Upper lobe of right lung (tissue), 1 donor: ENCODE results near the gene SLC26A1. TPM values are rescaled to one million over a fixed set of nuclear protein-coding genes. Genes with fewer than 3 reads are reported as not detected.
"Not testable (repeated sequence)": the region's sequence is repeated elsewhere in the genome, so short reads cannot be mapped to it uniquely, and the experiment has no call there.

Source experiments
- ATAC-seq: fragments of 200-7000 bp; cut with Tn5 transposase; one replicate; pipeline ENCODE4 v1.9.1; 2020; ENCODE audit warnings: mild to moderate bottlenecking, moderate library complexity
- DNase-seq: peaks from one replicate; pipeline ENCODE4 v3.0.0-alpha.2; 2020
- H3K27ac ChIP-seq: fragments of 200-600 bp; one replicate; pipeline ENCODE4 v1.8.0; 2022
- H3K27me3 ChIP-seq: fragments of 200-600 bp; one replicate; pipeline ENCODE4 v1.8.0; 2022; ENCODE audit warnings: mild to moderate bottlenecking
- H3K36me3 ChIP-seq: fragments of 200-600 bp; one replicate; pipeline ENCODE4 v1.8.0; 2022
- H3K4me1 ChIP-seq: fragments of 200-600 bp; one replicate; pipeline ENCODE4 v1.8.0; 2022
- H3K4me3 ChIP-seq: fragments of 200-600 bp; one replicate; pipeline ENCODE4 v1.8.0; 2022; ENCODE audit warnings: mild to moderate bottlenecking
- H3K9me3 ChIP-seq: fragments of 200-600 bp; one replicate; pipeline ENCODE4 v1.8.0; 2022
- CTCF ChIP-seq: fragments of 200-600 bp; IDR thresholded peaks from one replicate; pipeline ENCODE4 v1.8.0; 2022; ENCODE audit warnings: antibody characterized with exemption
- intact Hi-C: fragments of 100-400 bp; cut with DNase I; formaldehyde crosslinking; loops from one replicate; pipeline ENCODE4 v1.11.0; 2022
- total RNA-seq: library from RNA; stranded (reverse); fragmentation: NEBNext Ultra II Directional; extraction: Animal tissue kit (Norgen Biotek cat#: 25700); gene quantifications from one replicate; pipeline ENCODE4 v1.2.1, GENCODE V29; 2021
- donor health status: DM: no; HTN: yes; CAD: no; lungs with severe emphysema.

SLC26A1 gene
- total RNA-seq, 1 donor from 2014 or later, result 0.20 TPM

- no peaks in the 10 kb centered on the region for H3K9me3 ChIP-seq
- no peak overlapping the region for H3K4me3 ChIP-seq
- H3K36me3 ChIP-seq, result peaks cover 8% of the 10 kb centered on the region
- DNase-seq, result peak; percentile 60
- ATAC-seq, result no peak
- H3K4me1 ChIP-seq, result no peaks in the 10 kb centered on the region
- intact Hi-C loops, result no loop called here
- H3K27me3 ChIP-seq, result no peaks in the 10 kb centered on the region
- TF ChIP-seq CTCF, result no peak
- no peak overlapping the region for H3K27ac ChIP-seq
Observed at GRCh38 chr4:948101-948935, 44.9 kb downstream of the SLC26A1 start.

GRCh38 chr4:947491-947971 is 45.7 kb downstream of the SLC26A1 start:
- peaks cover 8% of the 10 kb centered on the region for H3K36me3 ChIP-seq
- no peaks in the 10 kb centered on the region for H3K9me3 ChIP-seq
- no peak overlapping the region for H3K27ac ChIP-seq
- no peak for TF ChIP-seq CTCF
- ATAC-seq (no peak), DNase-seq (peak; percentile 57)
- no peaks in the 10 kb centered on the region for H3K27me3 ChIP-seq
- no peak overlapping the region for H3K4me3 ChIP-seq
- intact Hi-C loops, result no loop called here
- H3K4me1 ChIP-seq, result no peaks in the 10 kb centered on the region

GRCh38 chr4:946517-947471 is 46.4 kb downstream of the SLC26A1 start:
- ATAC-seq (no peak), DNase-seq (peak; percentile 40)
- Histone ChIP-seq H3K36me3 (peaks cover 8% of the 10 kb centered on the region), H3K9me3 (no peaks in the 10 kb centered on the region), H3K27ac (no peak overlapping the region), H3K27me3 (no peaks in the 10 kb centered on the region), H3K4me3 (no peak overlapping the region), H3K4me1 (no peaks in the 10 kb centered on the region)
- no peak for TF ChIP-seq CTCF
- intact Hi-C loops, result no loop called here

GRCh38 chr4:946103-946450 is 47.1 kb downstream of the SLC26A1 start:
- H3K4me3 ChIP-seq, result no peak overlapping the region
- no peaks in the 10 kb centered on the region for H3K27me3 ChIP-seq
- H3K27ac ChIP-seq, result no peak overlapping the region
- TF ChIP-seq CTCF, result no peak
- intact Hi-C loops, result no loop called here
- DNase-seq (peak; percentile 40), ATAC-seq (no peak)
- H3K4me1 ChIP-seq, result no peaks in the 10 kb centered on the region
- peaks cover under 1% of the 10 kb centered on the region for H3K36me3 ChIP-seq
- no peaks in the 10 kb centered on the region for H3K9me3 ChIP-seq

GRCh38 chr4:945274-946102 is 47.7 kb downstream of the SLC26A1 start:
- H3K4me3 ChIP-seq, result no peak overlapping the region

GRCh38 chr4:939508-939907 is 53.7 kb downstream of the SLC26A1 start:
- H3K27me3 ChIP-seq, H3K4me1 ChIP-seq, H3K4me3 ChIP-seq, H3K36me3 ChIP-seq, H3K9me3 ChIP-seq, intact Hi-C loops, DNase-seq, H3K27ac ChIP-seq, ATAC-seq: not testable (repeated sequence)

More at GRCh38 chr4:945274-946102, 47.7 kb downstream of the SLC26A1 start:
- DNase-seq, result peak; percentile 42
- Histone ChIP-seq H3K36me3 (no peaks in the 10 kb centered on the region), H3K4me1 (no peaks in the 10 kb centered on the region), H3K27me3 (no peaks in the 10 kb centered on the region), H3K9me3 (no peaks in the 10 kb centered on the region), H3K27ac (no peak overlapping the region)
- peak; percentile 35 for ATAC-seq
- no peak for TF ChIP-seq CTCF
- intact Hi-C loops, result no loop called here
